ELR (cell line): ENCODE measurements around the gene F3.
"Not testable (repeated sequence)": the region's sequence is repeated elsewhere in the genome, so short reads cannot be mapped to it uniquely, and the experiment has no call there.

ENCODE experiments used
- DNase-seq: peaks from one replicate; pipeline ENCODE4 v3.0.0-alpha.2; 2015; ENCODE audit warnings: low read depth

The F3 gene

GRCh38 chr1:94541246-94542087 is at the start of gene F3:
Gene F3 (minus strand): TSS chr1:94541759. CDS start chr1:94541636, 123 bp downstream.
- peak; percentile 95 for DNase-seq

DNA sequence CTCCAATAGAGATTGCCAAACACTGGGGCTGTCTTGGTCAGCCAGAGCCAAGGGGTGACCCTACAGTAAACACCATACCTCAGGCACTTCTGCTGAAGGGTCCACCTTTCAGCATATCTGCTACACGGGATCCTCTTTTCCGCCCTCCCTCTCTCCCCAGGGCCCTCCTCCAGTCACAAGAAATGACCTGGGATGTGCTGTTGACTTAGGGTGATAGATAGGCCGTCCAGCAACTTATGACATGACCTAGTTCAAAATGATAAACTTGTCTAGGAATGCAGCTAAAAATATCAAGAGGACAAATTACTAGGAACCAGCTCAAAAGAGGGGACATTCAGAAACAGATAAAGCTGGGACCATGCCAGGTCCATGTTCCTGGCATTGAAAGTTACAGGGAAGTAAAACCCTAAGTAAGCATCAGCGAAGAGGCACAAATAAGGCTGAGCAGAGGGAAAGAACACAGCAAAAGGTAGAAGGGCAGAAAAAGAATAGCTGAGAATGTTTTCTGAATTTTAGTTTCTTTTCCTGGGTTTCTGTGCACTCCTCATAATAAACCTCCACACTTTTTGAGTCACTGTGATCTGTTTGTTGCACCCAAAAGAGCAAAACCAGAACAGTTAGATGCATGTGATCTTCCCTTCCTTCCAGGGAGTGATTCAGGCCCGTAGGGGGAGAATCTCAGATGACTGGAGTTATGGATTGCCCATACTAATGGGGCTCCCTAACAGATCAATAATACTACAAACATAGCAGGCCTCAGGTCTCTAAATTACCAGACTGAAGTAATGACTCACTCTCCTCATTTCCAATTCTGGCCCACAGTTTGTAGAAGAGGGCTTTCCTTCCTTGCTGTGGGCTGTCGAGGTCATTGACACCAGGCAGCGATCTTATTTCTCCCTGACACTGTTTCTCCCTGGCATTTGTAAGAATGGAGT is 48.9 kb upstream of the F3 start:
- no peak for DNase-seq

- no peak for DNase-seq
These were observed 48.2 kb upstream of the F3 start for GRCh38 chr1:94589728-94590127.

DNA sequence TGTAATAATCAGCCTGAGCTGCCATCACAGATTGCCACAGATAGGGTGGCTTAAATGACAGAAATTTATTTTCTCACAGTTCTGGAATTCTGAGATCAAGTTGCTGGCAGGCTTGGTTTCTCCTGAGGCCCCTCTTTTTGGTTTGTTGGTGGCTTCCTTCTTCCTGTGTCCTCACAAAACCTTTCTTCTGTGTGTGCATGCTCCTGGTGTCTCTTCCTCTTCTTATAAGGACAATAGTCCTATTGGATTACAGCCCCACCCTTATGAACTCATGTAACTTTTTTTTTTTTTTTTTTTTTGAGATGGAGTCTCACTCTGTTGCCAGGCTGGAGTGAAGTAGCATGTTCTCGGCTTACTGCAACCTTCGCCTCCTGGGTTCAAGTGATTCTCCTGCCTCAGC is 41.0 kb upstream of the F3 start:
- DNase-seq: no peak

DNA sequence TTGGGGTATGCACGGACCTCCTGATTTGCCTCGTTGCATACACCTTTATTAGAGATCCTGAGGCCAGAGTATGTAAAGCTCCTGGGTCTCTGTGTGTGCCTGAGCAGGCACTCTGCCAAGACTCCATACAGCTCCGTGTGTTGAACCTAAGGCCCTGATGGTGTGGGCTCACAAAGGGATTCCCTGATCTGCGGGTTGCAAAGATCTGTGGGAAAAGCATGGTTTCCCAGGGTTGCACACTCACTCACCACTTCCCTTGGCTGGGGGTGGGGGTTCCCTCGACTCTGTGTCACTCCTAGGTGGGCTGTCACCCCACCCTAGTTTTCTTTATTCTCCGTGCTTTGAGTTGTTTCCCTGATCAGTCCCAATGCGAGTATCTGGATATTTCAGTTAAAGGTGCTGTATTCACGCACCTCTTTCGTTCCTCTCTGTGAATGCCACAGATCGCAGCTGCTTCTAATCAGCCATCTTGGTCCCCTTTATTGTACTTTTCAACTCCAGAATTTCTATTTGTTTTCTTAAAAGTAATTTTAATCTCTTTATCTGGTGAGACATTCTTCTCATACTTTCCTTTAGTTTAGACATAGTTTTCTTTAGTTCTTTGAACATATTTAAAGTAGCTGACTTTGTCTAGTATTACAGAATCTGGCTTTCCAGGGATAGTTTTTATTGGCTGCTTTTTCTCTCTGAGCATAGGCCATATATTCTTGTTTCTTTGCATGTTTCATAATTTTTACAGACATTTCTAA is 39.0 kb upstream of the F3 start:
- DNase-seq: peak; percentile 52

DNA sequence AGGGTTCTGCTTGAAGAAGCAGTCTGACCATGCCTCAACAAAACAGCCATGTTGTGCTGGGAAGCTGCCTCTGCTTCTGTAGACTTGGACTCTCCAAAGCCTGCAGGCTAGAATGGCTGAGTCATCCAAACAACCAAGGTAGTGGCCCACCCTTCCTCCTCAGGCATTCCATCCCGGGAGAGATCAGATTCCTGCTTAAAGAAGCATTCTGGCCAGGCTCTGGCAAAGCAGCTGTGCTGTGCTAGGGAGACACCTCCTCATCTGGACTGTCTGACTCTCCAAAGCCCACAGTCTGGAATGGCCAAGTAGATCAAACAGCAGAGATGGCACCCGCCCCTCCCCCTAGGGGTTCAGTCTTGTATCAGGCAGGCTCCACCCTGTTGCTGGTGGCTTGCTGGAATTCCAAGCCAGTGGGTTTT is 38.3 kb upstream of the F3 start:
- DNase-seq: peak; percentile 99

DNA sequence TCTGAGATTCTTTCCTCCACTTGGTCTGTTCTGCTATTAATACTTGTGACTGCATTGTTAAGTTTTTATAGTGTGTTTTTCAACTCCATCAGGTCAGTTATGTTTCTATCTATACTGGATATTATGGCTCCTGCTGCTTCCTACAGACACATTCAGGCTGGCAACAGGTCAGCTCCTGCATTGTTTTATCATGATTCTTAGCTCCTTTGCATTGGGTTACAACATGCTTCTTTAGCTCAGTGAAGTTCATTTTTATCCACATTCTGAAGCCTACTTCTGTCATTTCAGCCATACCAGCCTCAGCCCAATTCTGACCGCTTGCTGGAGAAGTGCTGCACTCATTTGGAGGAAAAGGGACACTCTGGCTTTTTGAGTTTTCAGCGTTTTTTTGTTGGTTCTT is 37.3 kb upstream of the F3 start:
- DNase-seq: peak; percentile 48

DNA sequence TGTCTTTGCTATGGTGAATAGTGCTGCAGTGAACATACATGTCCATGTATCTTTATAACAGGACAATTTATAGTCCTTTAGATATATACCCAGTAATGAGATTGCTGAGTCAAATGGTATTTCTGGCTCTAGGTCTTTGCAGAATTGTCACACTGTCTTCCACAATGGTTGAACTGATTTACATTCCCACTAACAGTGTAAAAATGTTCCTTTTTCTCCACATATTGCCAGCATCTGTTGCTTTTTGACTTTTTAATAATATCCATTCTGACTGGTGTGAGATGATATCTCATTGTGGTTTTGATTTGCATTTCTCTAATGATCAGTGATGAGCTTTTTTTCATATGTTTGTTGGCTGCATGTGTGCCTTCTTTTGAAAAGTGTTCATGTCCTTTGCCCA is 32.4 kb upstream of the F3 start:
- not testable (repeated sequence) for DNase-seq

DNA sequence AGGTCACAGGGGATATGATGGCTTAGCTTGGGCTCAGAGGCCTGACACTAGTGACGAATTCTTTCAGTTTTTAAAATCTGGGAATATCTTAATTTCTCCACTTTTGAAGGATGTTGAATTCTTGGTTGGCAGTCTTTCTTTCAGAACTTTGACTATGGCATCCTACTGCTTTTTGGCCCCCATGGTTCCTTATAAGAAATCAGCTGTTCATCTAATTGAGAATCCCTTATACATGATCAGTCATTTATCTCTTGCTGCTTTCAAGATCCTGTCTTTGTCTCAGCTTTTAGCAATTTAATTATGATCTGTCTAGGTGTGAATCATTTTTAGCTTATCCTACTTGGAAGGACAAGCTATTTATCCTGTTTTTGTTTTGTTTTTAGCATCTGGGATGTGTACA is 31.2 kb upstream of the F3 start:
- no peak for DNase-seq

DNA sequence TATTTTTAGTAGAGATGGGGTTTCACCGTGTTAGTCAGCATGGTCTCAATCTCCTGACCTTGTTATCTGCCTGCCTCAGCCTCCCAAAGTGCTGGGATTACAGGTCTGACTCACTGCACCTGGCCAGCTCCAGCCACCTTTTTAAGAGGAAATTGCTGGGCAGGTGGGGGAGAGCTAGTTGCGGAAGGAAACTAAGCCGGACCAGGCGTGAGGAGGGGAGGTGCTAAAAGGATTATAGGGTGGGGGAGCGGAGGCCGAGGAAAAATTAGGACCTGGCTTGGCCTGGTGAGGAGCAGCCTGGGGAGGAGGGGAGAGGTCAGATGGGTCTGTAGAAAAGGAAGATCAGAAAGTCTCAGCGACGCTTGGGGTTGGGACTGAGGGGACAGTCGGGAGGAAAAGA is 29.4 kb upstream of the F3 start:
- DNase-seq: not testable (repeated sequence)

DNA sequence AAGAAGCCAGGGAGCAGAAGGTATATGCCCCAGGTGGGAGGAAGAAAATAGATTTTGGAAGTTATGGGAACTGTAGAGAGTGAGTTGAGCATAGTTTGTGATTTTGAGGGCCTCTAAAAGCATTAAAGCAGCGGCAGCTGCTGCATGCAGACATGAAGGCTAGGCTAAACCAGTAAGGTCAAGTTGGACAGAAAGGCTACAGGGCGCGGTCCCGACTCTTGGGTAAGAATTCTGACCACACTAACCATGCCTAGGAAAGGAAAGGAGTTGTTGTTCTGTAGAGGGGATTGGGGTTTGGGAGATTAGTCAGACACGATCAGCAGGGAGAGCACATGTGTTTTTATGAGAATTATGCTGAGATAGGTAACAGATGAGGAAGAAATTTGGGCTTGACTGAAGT is 27.2 kb upstream of the F3 start:
- DNase-seq: not testable (repeated sequence)

- not testable (repeated sequence) for DNase-seq
These were observed 26.5 kb upstream of the F3 start for GRCh38 chr1:94567975-94568607.

GRCh38 chr1:94566436-94566835 is 24.9 kb upstream of the F3 start:
- DNase-seq: not testable (repeated sequence)

- DNase-seq: no peak
These were observed 24.3 kb upstream of the F3 start for GRCh38 chr1:94565901-94566300.

DNA sequence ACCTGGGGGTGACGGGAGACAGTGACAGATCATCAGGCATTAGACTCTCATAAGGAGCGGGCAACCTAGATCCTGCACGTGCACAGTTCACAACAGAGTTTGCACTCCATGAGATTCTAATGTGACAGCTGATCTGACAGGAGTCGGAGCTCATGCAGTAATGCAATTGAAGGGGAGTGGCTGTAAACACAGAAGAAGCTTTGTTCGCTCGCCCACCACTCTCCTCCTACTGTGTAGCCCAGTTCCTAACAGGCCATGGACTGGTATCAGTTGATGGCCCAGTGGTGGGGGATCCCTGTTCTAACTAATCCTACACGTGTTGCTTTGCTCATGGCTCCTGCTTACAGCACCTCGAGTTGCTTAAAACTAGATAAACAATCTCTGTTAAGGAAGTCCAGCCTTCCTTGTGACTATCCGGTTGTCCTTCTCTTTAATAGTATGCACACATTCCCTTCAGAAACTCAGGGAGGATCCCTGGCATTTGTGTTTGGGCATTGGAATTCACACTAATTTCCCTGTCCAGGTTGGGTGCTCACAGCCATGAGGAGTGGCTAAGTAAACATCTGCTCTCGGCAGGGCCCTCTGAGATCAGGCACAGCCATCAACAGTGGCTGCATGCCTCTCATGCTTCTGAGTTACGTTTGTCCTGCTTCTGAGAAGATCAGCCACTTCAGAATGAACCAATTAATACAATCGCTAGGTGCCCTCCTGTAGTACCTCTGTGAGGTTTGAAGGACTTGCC is 21.1 kb upstream of the F3 start:
- DNase-seq: no peak

DNA sequence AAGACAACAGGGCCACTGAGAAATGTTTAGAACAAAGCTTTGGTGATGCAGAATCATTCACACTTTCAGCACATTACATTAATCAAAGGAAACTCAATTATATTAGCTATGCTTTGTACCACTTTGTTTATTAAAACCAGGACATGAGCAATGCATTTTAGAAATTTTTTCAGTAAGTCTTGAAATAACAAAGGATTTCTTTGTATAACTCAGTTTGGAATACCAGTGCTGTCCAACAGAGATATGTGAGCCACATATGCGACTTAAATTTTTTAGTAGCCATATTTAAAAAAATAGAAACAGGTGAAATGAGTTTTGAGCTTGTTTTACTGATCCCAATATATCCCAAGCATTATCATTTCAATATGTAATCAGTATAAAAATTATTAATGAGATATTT is 18.8 kb upstream of the F3 start:
- peak; percentile 77 for DNase-seq

DNA sequence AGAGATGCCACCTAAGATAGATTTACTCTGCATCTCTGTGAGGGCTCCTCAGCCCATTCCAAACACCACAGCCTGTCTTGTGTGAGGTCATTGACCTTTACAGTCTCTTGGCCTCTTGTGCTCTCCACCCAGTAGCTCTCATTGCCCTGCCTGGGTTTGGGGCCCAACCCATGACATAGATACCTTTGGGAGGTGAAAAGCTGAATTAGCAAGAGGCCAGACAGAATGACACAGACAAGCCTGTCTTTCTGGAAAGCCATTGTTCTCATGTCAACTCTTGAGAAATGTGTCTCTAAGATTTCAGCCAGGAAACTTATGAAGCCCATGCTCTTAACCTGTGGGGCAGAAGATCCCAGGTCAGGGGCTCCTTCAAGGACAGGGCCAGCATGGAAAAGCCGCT is 18.4 kb upstream of the F3 start:
- peak; percentile 37 for DNase-seq

DNA sequence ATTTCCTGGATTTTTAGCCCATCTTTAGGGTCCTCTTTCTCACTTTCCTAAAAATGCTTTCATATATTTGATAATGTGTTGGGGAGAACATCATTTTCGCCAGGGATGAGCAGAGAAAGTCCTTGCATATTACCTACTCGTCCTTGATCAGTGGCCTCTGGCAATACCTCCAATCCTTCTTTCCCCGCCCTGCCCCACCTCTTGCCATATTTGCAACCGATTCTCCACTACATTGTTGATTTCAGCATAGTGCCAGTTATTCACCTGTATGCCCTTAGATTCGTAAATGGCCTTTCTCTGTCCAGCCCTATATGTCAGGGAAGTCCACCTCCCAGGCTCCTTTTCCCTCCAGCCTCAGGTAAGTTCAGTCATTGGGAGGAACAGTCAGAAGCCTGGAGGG is 13.5 kb upstream of the F3 start:
- DNase-seq: no peak

GRCh38 chr1:94554580-94554979 is 13.0 kb upstream of the F3 start:
- DNase-seq: no peak

GRCh38 chr1:94553931-94554330 is 12.4 kb upstream of the F3 start:
- no peak for DNase-seq

- peak; percentile 38 for DNase-seq
These were observed 11.8 kb upstream of the F3 start for GRCh38 chr1:94553323-94553730.
